K562 (cell line): ENCODE data around the gene ZNF488. TPM values are rescaled to one million over a fixed set of nuclear protein-coding genes. Genes with fewer than 3 reads are reported as not detected.

Experiments
- CREB1 ChIP-seq, 2 experiments: sonication (generic) in 1 of 2; formaldehyde crosslinking in 1 of 2; IDR thresholded peaks; 2 replicates each; pipeline versions ENCODE4 v1.6.1 to v1.8.0; 2012 to 2022; ENCODE audit warnings: inconsistent platforms in 1 of 2, mild to moderate bottlenecking in 1 of 2, missing genetic modification reagents in 1 of 2, moderate library complexity in 1 of 2
- DPF2 ChIP-seq: fragments of 450-650 bp; IDR thresholded peaks from 2 replicates; pipeline ENCODE4 v1.6.1; 2016
- ELK1 ChIP-seq: sonication (generic); formaldehyde crosslinking; IDR thresholded peaks from 2 replicates; pipeline ENCODE4 v1.8.1; 2022; ENCODE audit warnings: missing genetic modification reagents
- ETV5 ChIP-seq: sonication (generic); formaldehyde crosslinking; IDR thresholded peaks from 2 replicates; pipeline ENCODE4 v1.4.0; 2020; ENCODE audit warnings: low read depth, mild to moderate bottlenecking, missing genetic modification reagents
- HBP1 ChIP-seq: fragments of 450-650 bp; formaldehyde crosslinking; IDR thresholded peaks from 2 replicates; pipeline ENCODE4 v1.4.0; 2022; ENCODE audit warnings: missing genetic modification characterization
- HMBOX1 ChIP-seq: sonication (generic); IDR thresholded peaks from 2 replicates; pipeline ENCODE4 v1.6.1; 2016
- HNRNPLL ChIP-seq: fragments of 200-400 bp; formaldehyde crosslinking; IDR thresholded peaks from 2 replicates; pipeline ENCODE4 v1.6.1; 2017; ENCODE audit warnings: low read length, low read depth, mild to moderate bottlenecking; ENCODE audit not compliant: poor library complexity, severe bottlenecking
- ILK ChIP-seq: fragments of 450-650 bp; IDR thresholded peaks from 2 replicates; pipeline ENCODE4 v1.6.1; 2016; ENCODE audit warnings: missing genetic modification characterization, low read depth, mild to moderate bottlenecking, missing compliant biosample characterization, moderate library complexity, borderline replicate concordance
- JUND ChIP-seq, 2 experiments: IDR thresholded peaks; 2 replicates in 1 of 2; 3 replicates in 1 of 2; pipeline ENCODE4 v1.6.1; 2011; ENCODE audit warnings: borderline replicate concordance in 2 of 2, low read depth in 2 of 2, low read length in 2 of 2, improper control_type of control experiment in 1 of 2, missing biosample characterization in 1 of 2, missing genetic modification characterization in 1 of 2, missing genetic modification reagents in 1 of 2
- NCOA6 ChIP-seq: fragments of 450-650 bp; IDR thresholded peaks from 2 replicates; pipeline ENCODE4 v1.6.1; 2017; ENCODE audit warnings: mild to moderate bottlenecking
- NFIX ChIP-seq: fragments of 250-450 bp; sonication (Bioruptor Pico); IDR thresholded peaks from 2 replicates; pipeline ENCODE4 v1.4.0; 2020; ENCODE audit warnings: low read depth, mild to moderate bottlenecking, moderate library complexity
- SIN3B ChIP-seq: fragments of 450-650 bp; IDR thresholded peaks from 2 replicates; pipeline ENCODE4 v1.6.1; 2017; ENCODE audit warnings: low read depth, mild to moderate bottlenecking, moderate library complexity
- SMARCA5 ChIP-seq: fragments of 450-650 bp; IDR thresholded peaks from 2 replicates; pipeline ENCODE4 v1.6.1; 2016
- THAP7 ChIP-seq: fragments of 250-450 bp; sonication (Bioruptor Pico); IDR thresholded peaks from 2 replicates; pipeline ENCODE4 v1.5.0; 2021
- ZBTB33 ChIP-seq: sonication (generic); formaldehyde crosslinking; IDR thresholded peaks from 2 replicates; pipeline ENCODE4 v1.8.1; 2023; ENCODE audit warnings: mild to moderate bottlenecking, missing genetic modification reagents
- ZEB2 ChIP-seq: fragments of 450-650 bp; IDR thresholded peaks from 2 replicates; pipeline ENCODE4 v1.6.1; 2016
- ZNF121 ChIP-seq: sonication (generic); formaldehyde crosslinking; conservative IDR thresholded peaks from 2 replicates; pipeline ENCODE4 v1.8.0; 2022; ENCODE audit warnings: missing genetic modification reagents
- ZNF311 ChIP-seq: fragments of 250-450 bp; sonication (Bioruptor Pico); IDR thresholded peaks from 2 replicates; pipeline ENCODE4 v1.4.0; 2020; ENCODE audit warnings: mild to moderate bottlenecking, moderate library complexity
- ZNF639 ChIP-seq, 2 experiments: fragments of 200-800 bp in 1 of 2; sonication (Bioruptor generic) in 1 of 2; sonication (generic) in 1 of 2; formaldehyde crosslinking in 1 of 2; IDR thresholded peaks in 1 of 2; conservative IDR thresholded peaks in 1 of 2; 2 replicates each; pipeline versions ENCODE4 v1.5.0 to v1.6.1; 2016 to 2020; ENCODE audit warnings: missing compliant biosample characterization in 1 of 2, missing genetic modification characterization in 1 of 2, missing genetic modification reagents in 1 of 2
- polyA plus RNA-seq, 8 experiments: library from polyadenylated mRNA; depleted of rRNA in 4 of 8; stranded (reverse) in 5 of 8; unstranded in 3 of 8; fragments of >200 nt; fragmentation: Nextera tagmentation in 2 of 8; fragmentation: Illumina TruSeq in 1 of 8; extraction: Ambion mirVana in 2 of 8; extraction: Trizol in 1 of 8; gene quantifications; 2 replicates each; pipeline versions ENCODE4 v1.2.1 to v1.2.3, GENCODE V29; 2011 to 2014; ENCODE audit warnings: inconsistent platforms in 1 of 8, missing spikeins in 1 of 8
- total RNA-seq, 7 experiments: library from RNA; depleted of rRNA in 6 of 7; stranded (reverse); fragments of >200 nt in 6 of 7; fragmentation: Illumina TruSeq in 2 of 7; extraction: Trizol in 2 of 7; gene quantifications; 2 replicates each; pipeline versions ENCODE4 v1.2.1 to v1.2.3, GENCODE V29; 2011 to 2021; ENCODE audit warnings: low replicate concordance in 1 of 7

The ZNF488 gene
- total and polyA plus RNA-seq, 9 of the 15 experiments (the other 6 are each of a cell fraction or from before 2014, with no cell fraction given), result 0.03 to 0.09 (median 0.05) TPM; not detected in 3

GRCh38 chr10:47406870-47407691 is 23.0 kb upstream of the ZNF488 start (continued):
- TF ChIP-seq HNRNPLL, result no peak
- TF ChIP-seq ETV5, result no peak
- TF ChIP-seq ELK1 (CRISPR knock-in tag), result no peak
- TF ChIP-seq JUND (IDR thresholded peaks at IDR 0.05; ENCODE audit: borderline replicate concordance, low read depth, low read length), result peak; percentile 96
- peak; percentile 93; the same call in 2 of the 3 replicates for TF ChIP-seq JUND (tag; IDR thresholded peaks at IDR 0.05; ENCODE audit: borderline replicate concordance, low read depth, low read length)
- no peak for TF ChIP-seq ILK
- TF ChIP-seq ZEB2, result peak; percentile 78; the same call in 1 of the 2 replicates
- no peak for TF ChIP-seq NFIX (CRISPR knock-in tag)
- no peak for TF ChIP-seq CREB1 (IDR thresholded peaks at IDR 0.05)
- 0 out of 2 replicates have a peak, but pooled peaks have one; percentile 51 for TF ChIP-seq CREB1 (CRISPR knock-in tag; IDR thresholded peaks at IDR 0.05)
- no peak for TF ChIP-seq ZNF639 (CRISPR knock-in tag; conservative IDR thresholded peaks at IDR 0.05 in 1 of 2, IDR thresholded peaks at IDR 0.05 in 1 of 2)
- TF ChIP-seq THAP7 (CRISPR knock-in tag), result no peak
- TF ChIP-seq ZNF121 (CRISPR knock-in tag), result no peak
- no peak for TF ChIP-seq ZBTB33
- no peak for TF ChIP-seq SMARCA5
- TF ChIP-seq NCOA6, result no peak
- no peak for TF ChIP-seq HBP1 (CRISPR knock-in tag)
- TF ChIP-seq HMBOX1, result peak; percentile 100
- TF ChIP-seq ZNF311, result no peak
- TF ChIP-seq SIN3B, result no peak
- TF ChIP-seq DPF2, result peak; percentile 90
